ENCODE data around the gene SH3BGRL2. TPM values are rescaled to one million over a fixed set of nuclear protein-coding genes. Genes with fewer than 3 reads are reported as not detected.
A peak's percentile ranks its signal among the peaks of the same experiment; 100 is the strongest.

The SH3BGRL2 gene
- total RNA-seq, 1 experiment from 2014 or later = 46.1 TPM

DNA sequence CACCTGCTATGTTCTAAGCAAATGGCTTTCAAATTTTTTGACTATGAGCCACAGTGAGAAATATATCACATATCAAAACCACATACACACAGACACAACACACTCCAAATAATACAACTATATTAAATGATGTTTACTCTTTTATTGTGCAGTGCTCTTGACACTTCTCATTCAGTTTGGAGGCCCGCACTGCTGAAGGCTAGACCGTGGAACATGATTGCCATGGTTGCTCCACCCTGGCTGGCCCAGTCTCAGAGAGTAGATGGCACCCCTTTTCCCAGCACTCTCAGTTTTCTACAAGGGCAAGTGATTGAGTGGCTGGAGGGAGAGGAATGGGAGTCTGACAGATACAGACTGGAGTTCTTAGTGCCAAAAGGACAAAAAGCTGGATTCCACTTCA, 86.9 kb downstream of the SH3BGRL2 start:
- Mint-ChIP-seq H3K36me3 (ENCODE audit: insufficient read depth, unreplicated experiment) (peaks cover 5% of the 10 kb centered on the region), H3K9me3 (ENCODE audit: low read depth, unreplicated experiment) (no peaks in the 10 kb centered on the region), H3K4me3 (ENCODE audit: low read depth, unreplicated experiment) (no peak overlapping the region), H3K27ac (ENCODE audit: unreplicated experiment) (no peak overlapping the region), H3K4me1 (ENCODE audit: low read depth, unreplicated experiment) (peaks cover 15% of the 10 kb centered on the region), H3K27me3 (ENCODE audit: unreplicated experiment) (no peaks in the 10 kb centered on the region)
- DNase-seq = no peak
- intact Hi-C loops (cut with micrococcal nuclease; ENCODE audit: unreplicated experiment) = no loop called here
- BruUV-seq (replicated peaks) = no TSS peak
- CTCF ChIA-PET = interaction anchor here (1.1 kb wide), 1 partner anchor 44 kb away, joined by 3 read pairs; no protein-coding TSS in a partner anchor
- TF ChIP-seq, protein P1, sequence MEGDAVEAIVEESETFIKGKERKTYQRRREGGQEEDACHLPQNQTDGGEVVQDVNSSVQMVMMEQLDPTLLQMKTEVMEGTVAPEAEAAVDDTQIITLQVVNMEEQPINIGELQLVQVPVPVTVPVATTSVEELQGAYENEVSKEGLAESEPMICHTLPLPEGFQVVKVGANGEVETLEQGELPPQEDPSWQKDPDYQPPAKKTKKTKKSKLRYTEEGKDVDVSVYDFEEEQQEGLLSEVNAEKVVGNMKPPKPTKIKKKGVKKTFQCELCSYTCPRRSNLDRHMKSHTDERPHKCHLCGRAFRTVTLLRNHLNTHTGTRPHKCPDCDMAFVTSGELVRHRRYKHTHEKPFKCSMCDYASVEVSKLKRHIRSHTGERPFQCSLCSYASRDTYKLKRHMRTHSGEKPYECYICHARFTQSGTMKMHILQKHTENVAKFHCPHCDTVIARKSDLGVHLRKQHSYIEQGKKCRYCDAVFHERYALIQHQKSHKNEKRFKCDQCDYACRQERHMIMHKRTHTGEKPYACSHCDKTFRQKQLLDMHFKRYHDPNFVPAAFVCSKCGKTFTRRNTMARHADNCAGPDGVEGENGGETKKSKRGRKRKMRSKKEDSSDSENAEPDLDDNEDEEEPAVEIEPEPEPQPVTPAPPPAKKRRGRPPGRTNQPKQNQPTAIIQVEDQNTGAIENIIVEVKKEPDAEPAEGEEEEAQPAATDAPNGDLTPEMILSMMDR (IDR thresholded peaks at IDR 0.05; ENCODE audit: unreplicated experiment) = no peak

DNA sequence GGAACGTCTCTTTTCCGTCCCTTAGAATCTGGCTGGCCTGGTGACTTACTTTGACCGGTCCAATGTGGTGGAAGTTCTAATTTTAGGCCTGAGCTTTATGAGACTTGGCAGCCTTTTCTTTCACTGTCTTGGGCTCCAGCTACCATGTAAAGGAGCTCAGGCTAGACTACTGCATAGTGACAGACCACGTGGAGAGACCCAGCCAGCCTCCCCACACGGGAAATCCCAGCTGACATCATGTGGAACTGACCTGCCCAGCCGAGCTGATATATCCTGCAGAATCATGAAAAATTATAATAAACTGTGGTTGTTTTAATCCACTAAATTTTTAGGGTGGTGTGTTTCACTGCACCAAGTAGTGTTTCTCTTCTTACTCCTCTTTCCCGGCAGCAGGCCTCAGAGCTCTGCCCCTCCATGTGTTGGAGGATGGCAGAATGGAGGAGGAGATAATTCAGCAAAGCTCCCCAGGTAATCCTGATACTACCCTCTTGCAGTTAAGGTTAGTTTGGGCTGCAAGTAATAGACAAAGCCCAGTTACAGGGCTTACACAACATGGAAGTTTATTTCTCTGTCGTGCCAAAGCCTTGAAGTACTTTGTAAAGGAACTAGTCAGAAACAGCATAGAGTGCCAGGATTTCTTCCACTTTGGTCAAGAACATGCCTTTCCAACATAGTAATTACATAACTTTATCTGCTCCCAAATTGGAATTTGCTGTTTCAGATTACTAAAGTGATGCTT, 87.5 kb downstream of the SH3BGRL2 start:
- H3K27ac Mint-ChIP-seq (ENCODE audit: unreplicated experiment) = no peak overlapping the region
- H3K4me3 Mint-ChIP-seq (ENCODE audit: low read depth, unreplicated experiment) = no peak overlapping the region
- peaks cover 5% of the 10 kb centered on the region for H3K36me3 Mint-ChIP-seq (ENCODE audit: insufficient read depth, unreplicated experiment)
- BruUV-seq (replicated peaks) = no TSS peak
- intact Hi-C loops (cut with micrococcal nuclease; ENCODE audit: unreplicated experiment) = no loop called here
- TF ChIP-seq, protein P1 (IDR thresholded peaks at IDR 0.05; ENCODE audit: unreplicated experiment) = no peak
- H3K27me3 Mint-ChIP-seq (ENCODE audit: unreplicated experiment) = no peaks in the 10 kb centered on the region
- no peaks in the 10 kb centered on the region for H3K9me3 Mint-ChIP-seq (ENCODE audit: low read depth, unreplicated experiment)
- CTCF ChIA-PET = interaction anchor here (1.1 kb wide), 1 partner anchor 44 kb away, joined by 3 read pairs; no protein-coding TSS in a partner anchor
- peaks cover 15% of the 10 kb centered on the region for H3K4me1 Mint-ChIP-seq (ENCODE audit: low read depth, unreplicated experiment)
- DNase-seq = no peak

DNA sequence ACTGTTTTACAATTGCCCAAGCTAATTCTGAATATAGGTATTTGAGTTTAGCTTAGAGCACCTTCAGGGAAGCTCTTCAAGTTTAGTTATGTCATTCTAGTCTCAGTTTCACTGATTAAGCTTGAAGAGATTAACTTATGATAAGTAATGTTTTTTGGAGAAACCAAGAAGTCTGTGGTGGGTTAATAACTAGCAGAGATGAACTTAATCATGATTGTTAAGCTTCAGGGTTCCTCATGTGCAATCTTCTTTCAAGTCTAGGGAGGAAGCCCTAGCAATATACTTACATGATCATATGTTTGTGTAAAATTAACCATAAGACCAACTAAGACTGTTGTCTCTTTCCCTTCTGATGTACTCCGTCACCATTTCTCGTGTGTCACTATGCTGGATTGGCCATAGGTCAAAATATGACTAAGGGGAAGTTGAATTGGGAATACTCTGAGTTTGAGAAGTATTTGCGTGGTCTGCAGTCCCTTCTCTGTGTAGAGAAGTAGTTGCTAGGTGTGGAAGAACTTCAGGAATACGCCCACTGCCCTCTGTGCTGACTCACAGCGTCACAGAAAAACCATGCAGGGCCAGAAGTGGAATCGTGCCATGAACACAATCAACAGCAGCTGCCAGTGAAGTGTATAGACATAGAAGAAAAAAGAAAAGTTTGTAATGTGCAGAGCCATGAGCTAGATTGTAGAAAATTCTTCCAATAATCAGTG, 88.3 kb downstream of the SH3BGRL2 start:
- intact Hi-C loops (cut with micrococcal nuclease; ENCODE audit: unreplicated experiment) = no loop called here
- CTCF ChIA-PET = interaction anchor here (1.1 kb wide), 1 partner anchor 43 kb away, joined by 3 read pairs; no protein-coding TSS in a partner anchor
- Mint-ChIP-seq H3K4me3 (ENCODE audit: low read depth, unreplicated experiment) (no peak overlapping the region), H3K36me3 (ENCODE audit: insufficient read depth, unreplicated experiment) (peaks cover 5% of the 10 kb centered on the region), H3K27ac (ENCODE audit: unreplicated experiment) (no peak overlapping the region), H3K9me3 (ENCODE audit: low read depth, unreplicated experiment) (no peaks in the 10 kb centered on the region), H3K27me3 (ENCODE audit: unreplicated experiment) (no peaks in the 10 kb centered on the region), H3K4me1 (ENCODE audit: low read depth, unreplicated experiment) (peaks cover 15% of the 10 kb centered on the region)
- BruUV-seq (replicated peaks) = no TSS peak
- TF ChIP-seq, protein P1 (IDR thresholded peaks at IDR 0.05; ENCODE audit: unreplicated experiment) = no peak
- DNase-seq = peak; percentile 10

DNA sequence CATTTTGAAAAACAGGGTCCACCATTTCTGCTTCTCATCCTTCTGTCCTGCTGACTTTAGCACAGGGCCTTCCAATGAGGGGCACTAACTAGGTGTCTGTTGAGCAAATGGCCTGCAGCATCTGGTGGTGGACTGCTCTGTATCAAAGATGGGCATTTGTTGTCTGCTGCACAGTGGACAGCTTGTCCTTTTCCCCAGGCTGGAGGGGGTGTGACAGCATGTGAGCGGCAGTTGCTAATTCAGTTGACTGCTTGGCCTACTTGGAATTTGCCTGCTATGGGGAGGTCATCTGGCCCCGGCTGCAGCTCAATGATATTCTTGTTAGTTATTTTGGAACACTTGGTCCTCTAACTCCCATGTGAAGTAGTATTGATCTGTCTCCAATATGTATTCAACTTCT, 93.7 kb downstream of the SH3BGRL2 start:
- BruUV-seq (replicated peaks) = no TSS peak
- TF ChIP-seq, protein P1 (IDR thresholded peaks at IDR 0.05; ENCODE audit: unreplicated experiment) = no peak
- Mint-ChIP-seq H3K4me1 (ENCODE audit: low read depth, unreplicated experiment) (peaks cover under 1% of the 10 kb centered on the region), H3K36me3 (ENCODE audit: insufficient read depth, unreplicated experiment) (no peaks in the 10 kb centered on the region), H3K4me3 (ENCODE audit: low read depth, unreplicated experiment) (no peak overlapping the region), H3K27me3 (ENCODE audit: unreplicated experiment) (no peaks in the 10 kb centered on the region), H3K27ac (ENCODE audit: unreplicated experiment) (no peak overlapping the region), H3K9me3 (ENCODE audit: low read depth, unreplicated experiment) (no peaks in the 10 kb centered on the region)
- intact Hi-C loops (cut with micrococcal nuclease; ENCODE audit: unreplicated experiment) = no loop called here
- no peak for DNase-seq
- CTCF ChIA-PET = interaction anchor here (0.5 to 0.7 kb wide), 2 partner anchors 10 to 692 kb away, joined by 4 to 8 read pairs; no protein-coding TSS in a partner anchor
